ENCODE data around the gene JMJD7. TPM values are rescaled to one million over a fixed set of nuclear protein-coding genes. Genes with fewer than 3 reads are reported as not detected.
A peak's percentile ranks its signal among the peaks of the same experiment; 100 is the strongest.

The JMJD7 gene
- total RNA-seq, 3 donors from 2014 or later (not counting 1 experiment from before 2014, with no cell fraction given), result 20.3 to 36.4 (median 28.7) TPM

DNA sequence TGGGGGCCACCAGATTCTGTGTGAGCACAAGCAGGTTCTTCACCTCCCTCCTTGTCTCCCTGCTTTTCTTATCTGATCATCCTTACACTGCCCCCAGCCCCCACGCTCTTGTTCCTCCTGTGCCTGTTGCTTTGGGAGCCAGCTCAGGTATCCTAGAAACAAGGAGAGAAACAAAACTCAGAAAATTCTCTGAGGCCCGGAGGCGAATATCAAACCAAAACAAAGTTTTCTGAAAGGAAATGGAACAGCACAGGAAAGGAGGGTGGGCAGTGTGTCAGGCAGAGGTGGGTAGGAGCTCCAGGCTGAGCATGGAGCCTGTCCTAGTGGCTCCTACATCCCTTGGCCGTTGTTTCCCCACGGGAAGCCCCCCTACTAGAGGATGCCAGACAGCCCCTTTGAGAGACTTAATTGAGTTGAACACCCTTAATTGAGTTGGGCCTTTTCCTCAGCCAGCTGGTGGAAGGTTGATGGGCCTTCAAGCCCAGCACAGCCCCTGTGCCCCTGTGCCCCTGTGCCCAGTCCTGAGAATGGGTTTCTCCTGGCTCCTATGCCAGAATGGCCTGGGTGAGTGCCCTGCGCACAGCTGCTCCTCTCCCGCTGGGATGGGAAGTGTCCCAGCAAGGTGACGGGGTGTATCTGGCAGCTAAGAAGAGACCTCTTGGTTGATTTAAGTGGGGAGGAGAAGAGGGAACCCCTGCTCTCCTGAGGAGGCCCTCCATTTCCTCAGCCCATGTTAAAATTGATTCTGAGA is 22.8 kb upstream of the JMJD7 start:
- TF ChIP-seq CTCF (IDR thresholded peaks at IDR 0.05), result no peak
- ATAC-seq, result no peak
- H3K36me3 Mint-ChIP-seq, result no peaks in the 10 kb centered on the region
- peak overlapping the region in 1 of 2 donors; percentile 67 for H3K27ac Mint-ChIP-seq
- intact Hi-C loops (cut with micrococcal nuclease), result no loop called here
- Histone ChIP-seq H3K36me3 (ENCODE audit: control insufficient read depth, insufficient read depth, low read length) (peaks cover 4% of the 10 kb centered on the region), H3K9me3 (ENCODE audit: control insufficient read depth, insufficient read depth, low read length) (no peaks in the 10 kb centered on the region), H3K4me3 (ENCODE audit: low read length) (no peak overlapping the region), H3K27me3 (ENCODE audit: control insufficient read depth, insufficient read depth, low read length) (no peaks in the 10 kb centered on the region), H3K4me1 (ENCODE audit: control insufficient read depth, insufficient read depth, low read length) (peaks cover 3% of the 10 kb centered on the region), H3K27ac (ENCODE audit: low read length) (no peak overlapping the region)
- peaks cover 8 to 9% of the 10 kb centered on the region in 2 donors for H3K4me1 Mint-ChIP-seq
- no peak overlapping the region for H3K4me3 Mint-ChIP-seq
- no peaks in the 10 kb centered on the region for H3K27me3 Mint-ChIP-seq (ENCODE audit: low read depth in 2 of 2)
- no peaks in the 10 kb centered on the region for H3K9me3 Mint-ChIP-seq
- DNase-seq, result no peak
- 61% methylated on average over 8 of the region's 8 CpGs for WGBS (ENCODE audit: insufficient coverage)

- 88% methylated on average over 3 of the region's 3 CpGs for WGBS (ENCODE audit: insufficient coverage)
- H3K36me3 Mint-ChIP-seq, result no peaks in the 10 kb centered on the region
- no peak overlapping the region for H3K4me3 Mint-ChIP-seq
- DNase-seq (no peak), ATAC-seq (no peak)
- H3K36me3 ChIP-seq (ENCODE audit: control insufficient read depth, insufficient read depth, low read length), result peaks cover 4% of the 10 kb centered on the region
- intact Hi-C loops (cut with micrococcal nuclease), result no loop called here
- H3K4me3 ChIP-seq (ENCODE audit: low read length), result no peak overlapping the region
- peaks cover 8 to 9% of the 10 kb centered on the region in 2 donors for H3K4me1 Mint-ChIP-seq
- H3K4me1 ChIP-seq (ENCODE audit: control insufficient read depth, insufficient read depth, low read length), result peaks cover 3% of the 10 kb centered on the region
- TF ChIP-seq CTCF (IDR thresholded peaks at IDR 0.05), result no peak
- H3K27me3 Mint-ChIP-seq (ENCODE audit: low read depth in 2 of 2), result no peaks in the 10 kb centered on the region
- no peak overlapping the region for H3K27ac ChIP-seq (ENCODE audit: low read length)
- no peaks in the 10 kb centered on the region for H3K9me3 Mint-ChIP-seq
- no peak overlapping the region for H3K27ac Mint-ChIP-seq
- no peaks in the 10 kb centered on the region for H3K27me3 ChIP-seq (ENCODE audit: control insufficient read depth, insufficient read depth, low read length)
- no peaks in the 10 kb centered on the region for H3K9me3 ChIP-seq (ENCODE audit: control insufficient read depth, insufficient read depth, low read length)
Measured at GRCh38 chr15:41805711-41806110, 22.2 kb upstream of the JMJD7 start.

DNA sequence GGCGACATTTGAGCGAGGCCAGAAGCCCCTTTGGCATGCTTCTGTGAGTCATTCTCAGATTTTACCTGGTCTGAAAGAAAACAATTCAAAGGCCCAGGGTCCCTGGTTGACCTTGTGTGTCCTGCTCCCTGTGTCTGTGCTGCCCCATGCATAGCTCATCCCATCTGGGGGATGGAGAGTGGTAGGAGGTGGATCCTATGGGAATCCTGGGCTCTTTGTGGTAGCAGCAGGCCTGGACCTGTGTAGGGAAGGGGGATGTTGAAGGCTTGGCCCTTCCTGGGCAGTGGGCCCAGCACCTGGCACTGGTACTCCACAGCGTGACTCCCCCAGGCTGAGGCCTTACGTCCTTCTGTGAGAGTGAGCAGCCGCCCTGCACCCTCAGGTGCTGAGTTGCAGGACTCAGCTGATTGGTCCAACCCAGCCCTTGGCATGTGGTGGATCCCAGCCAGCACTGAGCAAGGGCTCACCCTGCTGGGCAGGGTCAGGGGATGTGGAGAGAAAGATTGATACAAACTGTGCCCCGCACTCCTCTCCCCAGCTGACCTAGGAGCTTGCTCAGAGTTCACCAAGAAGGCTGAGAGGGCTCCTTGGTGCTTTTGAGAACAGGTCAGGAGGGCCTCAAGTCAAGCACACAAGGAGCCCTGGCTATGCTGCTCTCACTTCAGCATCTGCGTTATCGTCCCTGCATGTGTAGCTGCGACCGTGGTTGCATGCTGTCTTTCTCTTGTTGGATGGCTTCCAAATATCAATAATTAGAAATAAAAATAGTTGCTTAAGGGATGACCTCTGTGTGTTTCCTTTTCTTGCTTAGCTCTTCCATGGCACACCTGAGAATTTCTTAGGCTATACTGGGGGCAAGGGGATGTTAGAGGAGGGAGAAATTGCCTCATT is 21.4 kb upstream of the JMJD7 start:
- intact Hi-C loops (cut with micrococcal nuclease), result no loop called here
- Mint-ChIP-seq H3K27me3 (ENCODE audit: low read depth in 2 of 2) (no peaks in the 10 kb centered on the region), H3K9me3 (no peaks in the 10 kb centered on the region), H3K4me3 (no peak overlapping the region), H3K27ac (no peak overlapping the region), H3K36me3 (no peaks in the 10 kb centered on the region), H3K4me1 (peaks cover 12 to 14% of the 10 kb centered on the region in 2 donors)
- TF ChIP-seq CTCF (IDR thresholded peaks at IDR 0.05), result no peak
- H3K27me3 ChIP-seq (ENCODE audit: control insufficient read depth, insufficient read depth, low read length), result no peaks in the 10 kb centered on the region
- no peak for ATAC-seq
- H3K27ac ChIP-seq (ENCODE audit: low read length), result no peak overlapping the region
- peaks cover 10% of the 10 kb centered on the region for H3K4me1 ChIP-seq (ENCODE audit: control insufficient read depth, insufficient read depth, low read length)
- WGBS (ENCODE audit: insufficient coverage), result 93% methylated on average over 10 of the region's 10 CpGs
- no peaks in the 10 kb centered on the region for H3K36me3 ChIP-seq (ENCODE audit: control insufficient read depth, insufficient read depth, low read length)
- no peak for DNase-seq
- H3K9me3 ChIP-seq (ENCODE audit: control insufficient read depth, insufficient read depth, low read length), result no peaks in the 10 kb centered on the region
- H3K4me3 ChIP-seq (ENCODE audit: low read length), result no peak overlapping the region

All from natural killer cell (primary cell).